PFSK-1 (cell line): ENCODE measurements around the gene FOXP4. TPM values are rescaled to one million over a fixed set of nuclear protein-coding genes. Genes with fewer than 3 reads are reported as not detected.

Source experiments
- FOXP2 ChIP-seq: optimal IDR thresholded peaks from 2 replicates; pipeline ENCODE3; 2011; ENCODE audit warnings: borderline replicate concordance, control low read depth, inconsistent platforms; ENCODE audit not compliant: insufficient read depth; ENCODE audit errors: extremely low read length, extremely low read depth
- POLR2AphosphoS5 ChIP-seq: IDR thresholded peaks from 2 replicates; pipeline ENCODE4 v1.6.1; 2012; ENCODE audit warnings: low read depth, mild to moderate bottlenecking, control low read depth, low read length, moderate library complexity
- SIN3A ChIP-seq: IDR thresholded peaks from 2 replicates; pipeline ENCODE4 v1.6.1; 2012; ENCODE audit warnings: mild to moderate bottlenecking, low read length, moderate library complexity, borderline replicate concordance; ENCODE audit not compliant: insufficient read depth
- TAF1 ChIP-seq: IDR thresholded peaks from 2 replicates; pipeline ENCODE4 v1.6.1; 2012; ENCODE audit warnings: low read length, control low read depth, borderline replicate concordance; ENCODE audit not compliant: insufficient read depth
- polyA plus RNA-seq: library from polyadenylated mRNA; unstranded; fragments of >200 nt; gene quantifications from one replicate; pipeline ENCODE4 v1.2.1, GENCODE V29; 2012; ENCODE audit warnings: low read depth, missing spikeins; ENCODE audit not compliant: insufficient read length
- TF ChIP-seq, protein P1 (sequence below), 2 experiments: IDR thresholded peaks; 2 replicates each; pipeline versions ENCODE4 v1.6.1 to v1.8.0; 2011 to 2012; ENCODE audit warnings: low read depth in 2 of 2, low read length in 2 of 2, control low read depth in 1 of 2, inconsistent platforms in 1 of 2, mild to moderate bottlenecking in 1 of 2, moderate library complexity in 1 of 2; ENCODE audit not compliant: insufficient read depth in 1 of 2

The FOXP4 gene, protein sequence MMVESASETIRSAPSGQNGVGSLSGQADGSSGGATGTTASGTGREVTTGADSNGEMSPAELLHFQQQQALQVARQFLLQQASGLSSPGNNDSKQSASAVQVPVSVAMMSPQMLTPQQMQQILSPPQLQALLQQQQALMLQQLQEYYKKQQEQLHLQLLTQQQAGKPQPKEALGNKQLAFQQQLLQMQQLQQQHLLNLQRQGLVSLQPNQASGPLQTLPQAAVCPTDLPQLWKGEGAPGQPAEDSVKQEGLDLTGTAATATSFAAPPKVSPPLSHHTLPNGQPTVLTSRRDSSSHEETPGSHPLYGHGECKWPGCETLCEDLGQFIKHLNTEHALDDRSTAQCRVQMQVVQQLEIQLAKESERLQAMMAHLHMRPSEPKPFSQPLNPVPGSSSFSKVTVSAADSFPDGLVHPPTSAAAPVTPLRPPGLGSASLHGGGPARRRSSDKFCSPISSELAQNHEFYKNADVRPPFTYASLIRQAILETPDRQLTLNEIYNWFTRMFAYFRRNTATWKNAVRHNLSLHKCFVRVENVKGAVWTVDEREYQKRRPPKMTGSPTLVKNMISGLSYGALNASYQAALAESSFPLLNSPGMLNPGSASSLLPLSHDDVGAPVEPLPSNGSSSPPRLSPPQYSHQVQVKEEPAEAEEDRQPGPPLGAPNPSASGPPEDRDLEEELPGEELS
- 73.2 TPM for polyA plus RNA-seq

DNA sequence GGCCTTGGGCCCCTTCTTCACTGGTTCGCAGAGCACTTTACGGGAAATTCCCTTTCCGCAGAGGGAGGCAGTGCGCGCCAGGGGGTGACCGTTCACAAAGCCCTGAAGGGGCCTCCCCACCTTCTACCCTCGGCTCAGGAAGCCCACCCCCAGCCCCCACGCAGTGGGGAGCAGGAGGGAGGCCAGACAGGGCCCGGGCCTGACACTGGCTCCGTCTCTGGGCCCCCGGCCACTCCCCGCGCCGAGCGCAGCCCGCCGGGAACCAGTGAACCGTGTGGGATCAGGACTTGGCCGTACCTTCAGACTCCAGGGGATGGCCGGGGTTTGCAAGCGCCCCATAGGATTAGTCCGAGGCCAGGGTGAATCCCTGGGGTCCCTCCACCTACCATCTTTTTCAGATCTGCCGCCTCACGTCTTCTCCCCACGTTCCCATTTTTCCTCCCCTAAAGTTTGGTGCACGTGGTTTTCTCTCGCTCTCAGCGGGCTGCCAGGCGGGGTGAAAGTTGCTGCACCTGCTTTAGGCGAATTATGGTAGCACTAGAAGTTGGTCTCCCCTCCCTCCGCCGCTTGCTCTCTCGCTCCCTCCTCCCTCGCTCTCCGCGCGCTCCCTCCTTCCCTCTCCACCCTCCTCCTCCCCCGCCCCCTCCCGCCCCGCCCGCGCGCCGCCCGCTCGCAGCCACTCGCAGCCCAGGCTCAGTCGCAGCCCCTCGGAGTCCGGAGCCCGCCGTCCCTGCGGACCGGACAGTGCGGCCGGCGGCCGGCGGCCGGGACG lies at the start of gene FOXP4:
Gene FOXP4, plus strand, starts transcription at position 679 of the 772 bp plus-strand sequence. CDS start 19,380 bp downstream, outside the sequence.
- TF ChIP-seq TAF1 (0 out of 2 replicates have a peak, but pooled peaks have one; percentile 16), FOXP2 (no peak), SIN3A (no peak), POLR2AphosphoS5 (peak; percentile 24; the same call in 1 of the 2 replicates)
- TF ChIP-seq, protein P1, sequence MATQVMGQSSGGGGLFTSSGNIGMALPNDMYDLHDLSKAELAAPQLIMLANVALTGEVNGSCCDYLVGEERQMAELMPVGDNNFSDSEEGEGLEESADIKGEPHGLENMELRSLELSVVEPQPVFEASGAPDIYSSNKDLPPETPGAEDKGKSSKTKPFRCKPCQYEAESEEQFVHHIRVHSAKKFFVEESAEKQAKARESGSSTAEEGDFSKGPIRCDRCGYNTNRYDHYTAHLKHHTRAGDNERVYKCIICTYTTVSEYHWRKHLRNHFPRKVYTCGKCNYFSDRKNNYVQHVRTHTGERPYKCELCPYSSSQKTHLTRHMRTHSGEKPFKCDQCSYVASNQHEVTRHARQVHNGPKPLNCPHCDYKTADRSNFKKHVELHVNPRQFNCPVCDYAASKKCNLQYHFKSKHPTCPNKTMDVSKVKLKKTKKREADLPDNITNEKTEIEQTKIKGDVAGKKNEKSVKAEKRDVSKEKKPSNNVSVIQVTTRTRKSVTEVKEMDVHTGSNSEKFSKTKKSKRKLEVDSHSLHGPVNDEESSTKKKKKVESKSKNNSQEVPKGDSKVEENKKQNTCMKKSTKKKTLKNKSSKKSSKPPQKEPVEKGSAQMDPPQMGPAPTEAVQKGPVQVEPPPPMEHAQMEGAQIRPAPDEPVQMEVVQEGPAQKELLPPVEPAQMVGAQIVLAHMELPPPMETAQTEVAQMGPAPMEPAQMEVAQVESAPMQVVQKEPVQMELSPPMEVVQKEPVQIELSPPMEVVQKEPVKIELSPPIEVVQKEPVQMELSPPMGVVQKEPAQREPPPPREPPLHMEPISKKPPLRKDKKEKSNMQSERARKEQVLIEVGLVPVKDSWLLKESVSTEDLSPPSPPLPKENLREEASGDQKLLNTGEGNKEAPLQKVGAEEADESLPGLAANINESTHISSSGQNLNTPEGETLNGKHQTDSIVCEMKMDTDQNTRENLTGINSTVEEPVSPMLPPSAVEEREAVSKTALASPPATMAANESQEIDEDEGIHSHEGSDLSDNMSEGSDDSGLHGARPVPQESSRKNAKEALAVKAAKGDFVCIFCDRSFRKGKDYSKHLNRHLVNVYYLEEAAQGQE (IDR thresholded peaks at IDR 0.05; ENCODE audit: insufficient read depth in 1 of 2, low read depth in 2 of 2, low read length in 2 of 2) = 0 out of 4 replicates have a peak, but pooled peaks of 1 of the 2 experiments have one; percentile 16

DNA sequence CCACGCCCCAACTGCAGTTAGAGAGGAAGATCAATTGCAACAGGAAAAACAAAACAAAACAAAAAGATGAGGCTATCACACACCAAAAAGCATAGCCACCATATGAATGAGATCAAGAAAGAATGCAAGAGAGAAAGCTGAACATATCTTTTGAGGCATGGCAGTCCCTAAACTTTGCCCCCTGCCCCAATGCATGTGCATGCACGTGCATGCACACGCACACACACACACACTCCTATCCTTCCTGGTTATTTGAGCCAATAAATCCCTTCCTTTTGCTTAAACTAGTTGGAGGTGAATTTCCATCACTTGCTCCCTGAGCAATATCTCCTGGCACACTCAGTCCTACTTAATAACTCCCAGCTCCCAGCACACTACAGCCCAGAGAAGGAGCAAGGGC lies 48.6 kb upstream of the FOXP4 start:
- TF ChIP-seq POLR2AphosphoS5 = no peak
- no peak for TF ChIP-seq FOXP2
- no peak for TF ChIP-seq TAF1
- TF ChIP-seq, protein P1 (IDR thresholded peaks at IDR 0.05; ENCODE audit: insufficient read depth in 1 of 2, low read depth in 2 of 2, low read length in 2 of 2) = no peak
- no peak for TF ChIP-seq SIN3A

DNA sequence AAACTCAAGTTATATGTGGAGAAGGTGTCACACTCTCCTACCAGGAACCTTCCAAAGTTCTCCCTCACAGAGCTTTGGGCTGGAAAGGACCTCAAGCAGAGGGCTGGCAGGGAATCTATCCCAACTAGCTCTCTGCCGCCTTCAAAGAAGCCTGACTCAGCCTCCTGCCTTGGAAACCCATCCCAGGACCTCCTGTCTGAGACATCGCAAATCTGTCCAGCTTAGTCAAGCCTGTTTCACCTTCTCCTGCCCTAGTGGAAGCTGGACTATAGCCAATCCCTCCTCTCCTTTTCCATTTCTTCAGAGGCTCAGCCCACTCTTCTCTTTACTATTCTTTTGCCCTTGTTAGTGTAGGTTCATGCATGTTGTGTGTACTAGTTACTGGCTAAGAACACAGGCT lies 48.2 kb upstream of the FOXP4 start:
- TF ChIP-seq FOXP2 (no peak), SIN3A (no peak), TAF1 (no peak), POLR2AphosphoS5 (no peak)
- TF ChIP-seq, protein P1 (IDR thresholded peaks at IDR 0.05; ENCODE audit: insufficient read depth in 1 of 2, low read depth in 2 of 2, low read length in 2 of 2) = no peak

DNA sequence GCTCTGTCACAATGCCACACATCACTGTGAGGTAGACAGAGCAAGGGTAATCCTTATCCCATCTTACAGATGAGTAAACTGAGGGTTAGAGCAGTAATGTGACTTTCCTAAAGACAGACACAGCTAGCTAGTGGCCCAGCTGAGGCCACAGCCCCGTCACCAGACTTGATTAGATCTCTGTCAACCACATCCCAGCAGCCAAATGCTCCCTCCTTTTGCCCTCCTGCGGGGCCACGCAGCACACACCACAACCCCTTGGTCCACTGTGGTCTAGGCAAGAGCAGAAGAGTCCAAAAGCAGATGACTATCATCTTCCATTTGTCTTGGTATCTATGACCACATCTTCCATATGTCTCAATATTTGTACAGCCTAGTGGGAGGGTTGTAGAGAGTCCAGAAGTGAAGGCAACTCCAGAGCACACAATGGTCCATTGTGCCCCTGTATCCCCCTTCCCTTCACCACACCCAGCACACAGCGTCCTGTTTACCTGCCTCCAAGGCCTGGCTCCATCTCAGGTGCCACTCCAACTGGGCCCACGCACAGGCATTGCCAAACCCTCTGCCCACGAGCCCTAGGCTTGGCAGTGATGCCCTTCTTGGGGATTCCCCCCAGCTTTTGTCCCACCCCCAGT lies 47.1 kb upstream of the FOXP4 start:
- TF ChIP-seq, protein P1 (IDR thresholded peaks at IDR 0.05; ENCODE audit: insufficient read depth in 1 of 2, low read depth in 2 of 2, low read length in 2 of 2) = no peak
- TF ChIP-seq POLR2AphosphoS5 = no peak
- no peak for TF ChIP-seq SIN3A
- no peak for TF ChIP-seq TAF1
- no peak for TF ChIP-seq FOXP2
